Lung (tissue), 12 donors: ENCODE measurements around the gene KLHDC10. TPM values are rescaled to one million over a fixed set of nuclear protein-coding genes. Genes with fewer than 3 reads are reported as not detected.
A peak's percentile ranks its signal among the peaks of the same experiment; 100 is the strongest.

Experiments
- ATAC-seq: fragments of 200-7000 bp; cut with Tn5 transposase; one replicate; pipeline ENCODE4 v1.9.1; 2020; ENCODE audit warnings: moderate number of reproducible peaks; ENCODE audit not compliant: insufficient read depth, low FRiP score
- DNase-seq, 3 donors: peaks; one replicate each; pipeline ENCODE4 v3.0.0-alpha.2; 2013 to 2017
- H3K27ac ChIP-seq, 2 donors: one replicate each; pipeline ENCODE4 v1.5.1; 2013; ENCODE audit warnings: mild to moderate bottlenecking in 2 of 2, moderate library complexity in 2 of 2, control low read depth in 1 of 2, inconsistent platforms in 1 of 2, low read depth in 1 of 2, low read length in 1 of 2
- H3K27me3 ChIP-seq, 3 donors: one replicate each; pipeline ENCODE4 v1.5.1; 2013; ENCODE audit warnings: low read length in 2 of 3; ENCODE audit not compliant: control insufficient read depth in 3 of 3, insufficient read depth in 3 of 3
- H3K36me3 ChIP-seq, 4 donors: one replicate each; pipeline ENCODE4 v1.5.1; 2013; ENCODE audit warnings: low read length in 4 of 4, mild to moderate bottlenecking in 1 of 4, moderate library complexity in 1 of 4; ENCODE audit not compliant: control insufficient read depth in 4 of 4, insufficient read depth in 4 of 4
- H3K4me1 ChIP-seq, 5 donors: one replicate each; pipeline ENCODE4 v1.5.1; 2013; ENCODE audit warnings: low read length in 5 of 5, mild to moderate bottlenecking in 2 of 5, moderate library complexity in 1 of 5; ENCODE audit not compliant: control insufficient read depth in 5 of 5, insufficient read depth in 5 of 5
- H3K4me3 ChIP-seq: one replicate; pipeline ENCODE4 v1.5.1; 2013; ENCODE audit warnings: mild to moderate bottlenecking, control low read depth, moderate library complexity
- H3K9ac ChIP-seq, 2 donors: one replicate each; pipeline ENCODE4 v1.5.1; 2013; ENCODE audit warnings: low read length in 2 of 2, control low read depth in 1 of 2; ENCODE audit not compliant: insufficient read depth in 1 of 2
- H3K9me3 ChIP-seq, 4 donors: one replicate each; pipeline ENCODE4 v1.5.1; 2013; ENCODE audit warnings: low read length in 3 of 4, mild to moderate bottlenecking in 1 of 4, moderate library complexity in 1 of 4; ENCODE audit not compliant: control insufficient read depth in 4 of 4, insufficient read depth in 3 of 4
- WGBS, 2 donors: extraction: QIAGEN DNeasy Blood & Tissue Kit; methylation state at CpG; one replicate each; pipeline ENCODE4 v1.1.7; 2013; 5-methylcytosine and 5-hydroxymethylcytosine counted together
- polyA plus RNA-seq, 2 donors: library from polyadenylated mRNA; stranded (reverse); fragments of 200-250 nt; gene quantifications; one replicate each; pipeline ENCODE4 v1.2.1, GENCODE V29; 2013
- total RNA-seq, 2 donors: library from RNA; depleted of rRNA in 1 of 2; stranded (reverse); fragments of >200 nt in 1 of 2; gene quantifications; one replicate each; pipeline ENCODE4 v1.2.1, GENCODE V29; 2014 to 2021
- TF ChIP-seq, protein P1 (sequence below): IDR thresholded peaks from 2 replicates; pipeline ENCODE4 v1.5.1; 2012; ENCODE audit warnings: mild to moderate bottlenecking; ENCODE audit errors: control extremely low read depth, extremely low read depth
- donor health status: control.
- donor health status: control.
- donor health status: Bipolar disorder and iron deficiency.
- donor health status: healthy.
- donor health status: DM: yes; HTN: yes; CAD: no.

KLHDC10 gene
- total and polyA plus RNA-seq, 4 donors, result 10.4 to 56.9 (median 25.1) TPM

DNA sequence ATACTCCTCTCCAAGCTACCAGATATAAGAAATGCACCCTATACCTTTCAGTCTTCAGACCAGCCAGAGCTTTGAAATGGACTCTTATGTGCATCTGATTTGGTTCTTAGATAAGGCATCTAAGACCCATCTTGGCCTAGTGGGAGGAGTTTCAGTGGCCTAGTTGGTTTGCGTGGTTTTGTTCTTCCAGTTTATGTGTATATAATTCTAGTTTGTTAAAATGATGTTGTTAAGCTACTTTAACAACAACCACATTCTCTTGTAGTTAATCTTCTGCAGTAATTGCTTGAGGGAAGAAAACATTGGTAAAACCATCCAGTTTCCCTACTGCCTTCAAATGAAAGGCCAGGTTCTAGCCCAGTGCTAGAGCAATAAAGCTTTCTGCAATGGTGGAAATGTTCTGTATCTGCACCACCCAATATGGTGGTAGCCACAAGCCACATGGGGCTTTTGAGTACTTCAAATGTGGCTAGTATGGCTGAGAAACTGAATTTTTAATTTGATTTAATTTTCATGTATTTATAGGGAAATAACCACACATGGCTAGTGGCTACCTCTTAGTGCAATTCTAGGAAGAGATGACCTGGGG lies 66.3 kb downstream of the KLHDC10 start:
- peaks cover 8 to 16% (median 12%) of the 10 kb centered on the region in 4 donors for H3K36me3 ChIP-seq

DNA sequence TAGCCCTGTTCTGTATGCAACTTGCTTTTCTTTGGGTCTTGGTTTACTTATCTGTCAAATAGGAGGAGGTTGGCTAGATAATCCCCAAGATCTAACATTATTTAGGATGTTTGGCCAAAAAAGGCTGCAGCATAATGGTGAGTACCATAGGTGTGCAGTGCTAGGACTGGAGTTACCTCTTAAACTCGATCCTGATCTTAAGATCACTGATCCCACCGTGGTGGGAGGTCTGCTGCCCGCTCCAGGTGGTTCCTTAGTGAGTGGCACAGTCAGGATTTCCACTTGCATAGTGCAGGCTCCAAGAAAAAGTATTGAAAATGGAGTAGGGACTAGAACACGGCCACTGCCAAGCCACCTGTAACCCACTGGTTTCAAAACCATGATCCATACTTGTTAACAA lies 66.9 kb downstream of the KLHDC10 start:
- peaks cover 8 to 16% (median 10%) of the 10 kb centered on the region in 4 donors for H3K36me3 ChIP-seq
- DNase-seq (no peak), ATAC-seq (no peak)
- H3K9ac ChIP-seq, result no peak overlapping the region
- H3K4me3 ChIP-seq, result no peak overlapping the region
- no peaks in the 10 kb centered on the region for H3K27me3 ChIP-seq
- WGBS, 2 donors, result 96 to 98% methylated on average over 4 of the region's 4 CpGs
- TF ChIP-seq, protein P1, sequence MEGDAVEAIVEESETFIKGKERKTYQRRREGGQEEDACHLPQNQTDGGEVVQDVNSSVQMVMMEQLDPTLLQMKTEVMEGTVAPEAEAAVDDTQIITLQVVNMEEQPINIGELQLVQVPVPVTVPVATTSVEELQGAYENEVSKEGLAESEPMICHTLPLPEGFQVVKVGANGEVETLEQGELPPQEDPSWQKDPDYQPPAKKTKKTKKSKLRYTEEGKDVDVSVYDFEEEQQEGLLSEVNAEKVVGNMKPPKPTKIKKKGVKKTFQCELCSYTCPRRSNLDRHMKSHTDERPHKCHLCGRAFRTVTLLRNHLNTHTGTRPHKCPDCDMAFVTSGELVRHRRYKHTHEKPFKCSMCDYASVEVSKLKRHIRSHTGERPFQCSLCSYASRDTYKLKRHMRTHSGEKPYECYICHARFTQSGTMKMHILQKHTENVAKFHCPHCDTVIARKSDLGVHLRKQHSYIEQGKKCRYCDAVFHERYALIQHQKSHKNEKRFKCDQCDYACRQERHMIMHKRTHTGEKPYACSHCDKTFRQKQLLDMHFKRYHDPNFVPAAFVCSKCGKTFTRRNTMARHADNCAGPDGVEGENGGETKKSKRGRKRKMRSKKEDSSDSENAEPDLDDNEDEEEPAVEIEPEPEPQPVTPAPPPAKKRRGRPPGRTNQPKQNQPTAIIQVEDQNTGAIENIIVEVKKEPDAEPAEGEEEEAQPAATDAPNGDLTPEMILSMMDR, result no peak
- H3K27ac ChIP-seq, result no peak overlapping the region
- no peaks in the 10 kb centered on the region for H3K9me3 ChIP-seq
- H3K4me1 ChIP-seq, result peaks cover 0 to 17% (median 9%) of the 10 kb centered on the region in 5 donors

More for the DNA sequence above, 66.3 kb downstream of the KLHDC10 start:
- no peaks in the 10 kb centered on the region for H3K27me3 ChIP-seq
- DNase-seq, result no peak
- no peaks in the 10 kb centered on the region for H3K9me3 ChIP-seq
- H3K9ac ChIP-seq, result no peak overlapping the region
- ATAC-seq, result no peak
- H3K27ac ChIP-seq, result no peak overlapping the region
- WGBS, 2 donors, result 100% methylated on average over 1 of the region's 1 CpG
- TF ChIP-seq, protein P1, result no peak
- no peak overlapping the region for H3K4me3 ChIP-seq
- H3K4me1 ChIP-seq, result peaks cover 0 to 12% (median 7%) of the 10 kb centered on the region in 5 donors

DNA sequence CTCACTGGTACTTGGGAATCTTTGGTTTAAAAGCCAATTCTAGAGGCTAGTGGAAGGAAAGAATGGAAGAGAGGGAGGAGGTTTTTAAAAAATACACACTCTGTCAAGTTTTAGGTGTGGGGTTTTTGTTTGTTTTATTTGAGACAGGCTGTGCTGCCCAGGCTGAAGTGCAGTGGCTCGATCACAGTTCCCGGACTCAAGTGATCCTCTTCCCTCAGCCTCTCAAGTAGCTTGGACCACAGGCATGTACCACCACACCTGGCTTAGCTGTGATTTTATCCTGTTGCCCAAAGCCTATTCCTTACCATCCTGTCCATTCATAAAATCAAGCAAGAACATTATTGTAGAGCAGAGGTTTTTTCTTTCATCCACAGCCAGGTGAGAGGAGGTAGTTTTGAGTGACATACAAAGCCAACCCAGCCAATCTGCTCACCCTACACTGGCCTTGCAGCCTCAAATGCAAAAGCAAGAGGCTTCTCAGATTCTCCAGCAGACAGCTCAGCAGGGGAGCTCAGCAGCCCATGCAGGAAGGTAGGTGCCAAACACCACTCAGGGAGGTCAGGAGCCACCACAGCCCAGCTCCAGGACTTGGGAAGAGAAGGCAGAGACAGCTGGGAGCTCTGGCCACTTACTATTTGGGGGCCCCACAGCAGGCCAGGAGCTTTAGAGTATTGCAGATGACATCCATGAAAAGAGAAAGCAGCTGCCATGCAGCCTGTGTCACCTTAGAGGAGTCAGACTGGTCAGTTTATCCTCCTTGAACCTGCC lies 69.0 kb downstream of the KLHDC10 start:
- no peak for DNase-seq
- ATAC-seq, result peak; percentile 20
- H3K9me3 ChIP-seq, result no peaks in the 10 kb centered on the region
- H3K9ac ChIP-seq, result no peak overlapping the region
- H3K4me1 ChIP-seq, result peaks cover 0 to 26% (median 14%) of the 10 kb centered on the region in 5 donors
- H3K27me3 ChIP-seq, result no peaks in the 10 kb centered on the region
- 69 to 90% methylated on average over 2 of the region's 2 CpGs for WGBS, 2 donors
- peaks cover 3 to 7% (median 5%) of the 10 kb centered on the region in 4 donors for H3K36me3 ChIP-seq
- peak overlapping the region in 1 of 2 donors; percentile 92 for H3K27ac ChIP-seq
- TF ChIP-seq, protein P1, result no peak
- H3K4me3 ChIP-seq, result no peak overlapping the region
